Stimulated activated CD8-positive, alpha-beta memory T cell treated with anti-CD3 and anti-CD28 coated beads, Interleukin-12 subunit alpha, Interleukin-12 subunit beta, amount 100 ng/mL, for 24 hours (primary cell): ENCODE measurements around the gene SOX10.
"Not testable (repeated sequence)": the region's sequence is repeated elsewhere in the genome, so short reads cannot be mapped to it uniquely, and the experiment has no call there.

Source experiments
- DNase-seq: peaks from one replicate; pipeline ENCODE4 v3.0.0-alpha.2; 2020; ENCODE audit errors: extremely low read depth

The SOX10 gene

DNA sequence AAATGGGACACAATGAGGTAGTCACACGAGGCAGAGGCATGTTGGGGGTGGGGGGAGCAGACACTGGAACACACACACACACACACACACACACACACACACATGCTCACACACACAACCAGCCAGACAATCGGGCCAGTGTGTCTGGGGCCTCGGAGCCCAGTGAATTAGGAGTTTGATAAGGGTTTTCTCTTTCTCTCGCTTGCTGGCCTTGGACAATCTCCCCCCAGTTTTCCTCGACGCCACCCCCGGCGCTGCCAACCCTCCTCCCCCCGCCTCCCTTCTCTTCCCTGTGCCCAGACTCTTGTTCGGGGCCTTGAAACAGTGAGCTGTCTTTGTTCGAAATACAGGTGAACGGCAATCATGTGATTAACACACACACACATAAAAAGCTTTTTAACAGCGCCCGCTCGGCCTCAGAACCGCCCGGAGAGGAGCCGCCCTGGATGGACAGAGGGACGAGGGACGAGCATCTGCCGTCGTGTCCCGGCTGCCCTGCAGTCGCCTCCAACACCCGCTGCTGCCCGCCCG, 1.5 kb upstream of the SOX10 start:
- no peak for DNase-seq

DNA sequence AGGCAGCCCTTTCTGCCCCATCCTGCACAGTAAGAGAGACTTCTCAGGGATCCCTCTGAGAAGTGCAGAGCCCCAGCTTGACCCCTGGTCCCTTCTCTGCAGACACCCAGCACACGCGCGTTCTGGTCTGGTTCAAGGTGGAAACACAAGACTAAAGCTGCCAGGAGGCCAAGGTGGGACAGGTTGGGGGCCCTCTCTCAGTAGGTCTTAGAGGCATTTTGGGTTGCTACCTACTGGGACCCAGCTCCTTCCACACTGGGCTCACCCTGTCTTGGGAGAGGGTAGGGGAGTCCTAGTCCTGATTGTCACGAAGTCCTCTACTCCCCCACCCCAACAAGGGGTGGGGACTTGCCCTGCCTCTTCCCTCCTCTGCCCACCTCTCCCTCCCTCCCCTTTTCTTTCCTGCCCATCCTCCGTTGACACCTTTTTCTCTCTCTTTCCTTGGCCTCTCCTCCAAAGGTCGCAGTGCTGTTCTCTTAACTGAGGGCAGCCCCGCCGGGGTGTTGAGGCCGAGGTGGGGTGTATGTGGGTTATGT, 763 bp upstream of the SOX10 start:
- DNase-seq: no peak

DNA sequence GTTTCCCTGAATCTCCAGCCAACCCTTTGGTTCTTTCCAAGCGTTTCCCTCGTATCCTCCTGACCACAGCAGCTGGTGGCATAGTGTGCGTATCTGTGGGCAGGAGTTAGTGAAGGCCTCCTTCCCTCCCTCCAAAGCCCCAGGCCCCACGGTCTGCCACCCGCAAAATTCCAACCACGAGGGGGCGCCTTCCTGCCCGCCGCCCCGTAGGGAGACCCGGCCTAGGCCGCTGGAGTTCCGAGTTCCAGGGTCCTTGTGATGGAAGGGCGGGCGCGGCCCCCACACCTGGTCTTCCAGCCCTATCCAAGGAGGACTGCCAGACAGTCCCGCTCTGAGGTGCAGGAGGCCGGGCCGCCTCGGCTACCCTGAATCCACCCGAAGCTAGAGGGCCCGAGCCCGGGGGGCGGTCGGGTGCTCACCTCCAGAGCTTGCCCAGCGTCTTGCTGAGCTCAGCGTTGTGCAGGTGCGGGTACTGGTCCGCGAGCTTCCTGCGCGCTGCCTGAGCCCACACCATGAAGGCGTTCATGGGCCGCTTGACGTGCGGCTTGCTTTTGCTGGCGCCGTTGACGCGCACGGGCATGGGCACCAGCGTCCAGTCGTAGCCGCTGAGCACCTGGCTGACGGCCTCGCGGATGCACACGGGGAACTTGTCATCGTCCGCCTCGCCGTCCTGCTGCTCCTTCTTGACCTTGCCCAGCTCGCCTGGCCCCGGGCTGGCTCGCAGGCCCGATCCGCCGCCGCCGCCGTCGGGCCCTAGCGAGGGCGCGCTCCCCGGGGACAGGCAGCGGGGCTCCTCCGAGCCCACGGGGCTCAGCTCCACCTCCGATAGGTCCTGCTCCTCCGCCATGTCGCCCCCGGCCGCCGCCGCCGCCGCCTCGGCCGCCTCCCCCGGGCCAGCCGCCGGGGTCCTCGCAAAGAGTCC, 1.2 kb downstream of the SOX10 start:
- no peak for DNase-seq

DNA sequence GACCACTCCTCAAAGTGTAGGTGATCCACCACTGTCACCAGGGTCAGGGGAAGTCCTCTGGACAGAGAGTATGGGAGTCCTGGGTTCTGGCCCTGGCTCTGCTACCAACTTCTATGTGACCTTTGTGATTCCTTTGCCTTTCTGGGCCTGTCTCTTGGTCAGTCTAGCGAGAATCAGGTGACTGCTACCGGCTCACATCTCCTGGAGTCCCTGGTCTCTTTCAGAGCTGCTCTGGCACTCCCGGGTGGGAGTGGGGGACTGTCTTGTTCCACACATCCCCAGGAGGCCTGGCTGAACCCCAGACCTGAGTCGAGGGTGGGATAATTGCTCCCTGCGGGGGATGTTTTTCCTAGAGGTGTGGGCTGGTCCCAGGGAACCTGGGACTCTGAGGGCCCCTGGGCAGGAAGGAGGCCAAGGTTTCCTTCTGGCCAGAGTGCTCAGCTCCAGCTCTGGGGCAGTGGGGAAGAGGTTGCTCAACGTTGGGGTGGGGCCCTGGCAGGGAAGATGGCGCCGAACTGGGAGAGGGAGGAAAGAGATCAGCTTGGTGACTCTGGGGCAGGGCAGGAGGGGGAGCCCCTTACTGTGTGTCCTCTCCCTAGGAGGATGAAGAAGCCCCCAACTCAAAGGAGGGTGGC, 2.1 kb downstream of the SOX10 start:
- no peak for DNase-seq

DNA sequence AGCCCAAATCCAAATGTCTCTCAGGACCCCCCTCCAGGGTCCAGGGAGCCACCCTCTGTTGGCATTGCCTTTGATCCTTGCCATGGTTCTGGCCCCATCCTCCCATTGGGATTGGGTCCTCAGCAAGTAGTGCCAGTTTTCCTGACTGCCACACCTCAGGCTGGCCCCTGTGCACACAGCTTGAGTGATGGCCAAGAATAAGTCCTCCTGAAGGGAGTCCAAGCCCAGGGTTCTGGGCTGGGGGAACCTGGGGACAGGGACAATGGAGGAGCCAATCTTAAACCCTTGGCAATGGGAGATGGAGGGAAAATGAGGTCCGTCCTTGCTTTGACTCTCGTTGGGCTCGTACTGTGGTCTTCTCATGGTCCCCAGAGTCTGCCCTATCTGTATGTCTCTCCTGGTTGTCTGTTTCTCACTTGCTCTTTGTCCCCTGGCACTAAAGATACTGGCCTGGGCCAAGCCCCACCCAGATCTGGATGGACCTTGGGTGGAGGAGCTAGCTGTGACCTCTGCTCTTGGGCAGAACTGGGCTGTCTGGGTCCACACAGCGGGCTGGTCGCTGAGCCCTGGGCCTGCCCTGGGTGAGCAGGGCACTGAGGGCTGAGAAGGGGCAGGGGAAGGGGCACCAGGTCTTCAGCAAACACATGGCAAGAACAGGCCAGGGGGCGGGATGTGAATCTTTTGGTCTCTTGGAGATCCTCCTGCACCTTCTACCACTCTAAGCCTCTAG, 2.9 kb downstream of the SOX10 start:
- DNase-seq: no peak

DNA sequence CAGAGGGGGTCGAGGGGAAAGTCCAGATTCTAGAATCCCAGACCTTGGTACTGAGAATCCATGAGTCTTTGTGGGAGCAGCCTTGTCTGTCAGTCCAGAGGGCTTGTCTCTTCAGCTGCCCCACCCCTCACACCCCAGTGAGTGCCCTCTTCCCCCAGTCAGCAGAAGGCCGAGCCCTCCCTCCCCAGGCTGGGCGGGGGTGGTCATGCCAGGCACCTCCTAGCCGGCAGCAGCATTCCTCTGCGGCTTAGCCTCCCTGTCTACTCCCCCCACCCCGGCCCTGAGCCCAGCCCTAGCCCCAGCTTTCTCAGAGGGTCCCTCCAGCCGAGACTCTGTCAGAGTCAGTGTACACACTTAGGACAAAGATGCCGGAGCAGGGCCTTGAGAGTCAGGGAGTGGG, 4.6 kb downstream of the SOX10 start:
- DNase-seq: no peak

DNA sequence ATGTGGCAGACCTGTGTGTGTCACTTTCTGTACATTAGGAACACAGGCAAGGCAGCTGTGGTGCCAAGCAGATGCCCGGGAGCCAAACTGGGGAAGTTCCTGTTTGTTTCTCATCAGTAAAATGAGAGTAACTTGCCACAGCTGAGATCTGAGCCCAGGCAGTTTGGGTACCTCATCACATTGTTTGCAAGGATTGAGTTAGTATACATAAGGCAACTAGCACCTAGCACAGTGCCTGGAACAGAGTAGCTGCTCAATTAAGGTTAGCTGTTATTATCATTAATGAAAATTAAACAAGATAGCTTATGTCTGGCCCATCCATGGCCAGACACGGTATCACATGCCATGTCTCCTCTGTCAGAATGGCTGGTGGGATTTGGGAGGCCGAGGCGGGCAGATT, 7.8 kb downstream of the SOX10 start:
- DNase-seq: no peak

DNA sequence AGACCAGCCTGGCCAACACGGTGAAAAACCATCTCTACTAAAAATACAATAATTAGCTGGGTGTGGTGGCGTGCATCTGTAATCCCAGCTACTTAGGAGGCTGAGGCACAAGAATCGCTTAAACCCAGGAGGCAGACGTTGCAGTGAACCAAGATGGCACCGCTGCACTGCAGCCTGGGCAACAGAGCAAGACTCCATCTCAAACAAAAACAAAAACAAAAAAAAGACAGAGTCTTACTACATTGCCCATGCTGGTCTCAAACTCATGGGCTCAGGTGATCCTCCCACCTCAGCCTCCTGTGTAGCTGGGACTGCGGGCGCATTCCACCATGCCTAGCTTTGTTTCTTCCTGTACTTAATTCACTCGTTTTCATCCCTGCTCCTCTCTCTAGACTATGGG, 8.3 kb downstream of the SOX10 start:
- not testable (repeated sequence) for DNase-seq

DNA sequence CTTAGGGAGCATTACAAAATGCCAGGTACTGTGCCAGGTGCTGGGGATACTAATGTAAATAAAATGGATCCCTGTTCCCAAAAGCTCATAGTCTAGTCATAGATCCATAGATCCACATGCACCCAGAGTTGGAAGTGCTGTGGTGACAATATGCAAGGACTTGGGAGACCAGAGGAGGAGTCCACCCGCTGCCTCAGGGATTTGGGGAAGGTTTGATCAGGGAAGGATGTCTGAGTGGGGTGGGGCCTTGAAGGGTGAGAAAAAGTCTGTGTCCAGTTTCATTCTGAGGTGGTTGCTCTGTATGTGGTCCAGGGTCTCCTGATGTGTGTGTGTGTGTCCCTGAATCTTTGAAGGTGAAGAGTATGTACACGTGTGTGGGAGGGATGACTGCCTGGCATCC, 9.2 kb downstream of the SOX10 start:
- DNase-seq: no peak

DNA sequence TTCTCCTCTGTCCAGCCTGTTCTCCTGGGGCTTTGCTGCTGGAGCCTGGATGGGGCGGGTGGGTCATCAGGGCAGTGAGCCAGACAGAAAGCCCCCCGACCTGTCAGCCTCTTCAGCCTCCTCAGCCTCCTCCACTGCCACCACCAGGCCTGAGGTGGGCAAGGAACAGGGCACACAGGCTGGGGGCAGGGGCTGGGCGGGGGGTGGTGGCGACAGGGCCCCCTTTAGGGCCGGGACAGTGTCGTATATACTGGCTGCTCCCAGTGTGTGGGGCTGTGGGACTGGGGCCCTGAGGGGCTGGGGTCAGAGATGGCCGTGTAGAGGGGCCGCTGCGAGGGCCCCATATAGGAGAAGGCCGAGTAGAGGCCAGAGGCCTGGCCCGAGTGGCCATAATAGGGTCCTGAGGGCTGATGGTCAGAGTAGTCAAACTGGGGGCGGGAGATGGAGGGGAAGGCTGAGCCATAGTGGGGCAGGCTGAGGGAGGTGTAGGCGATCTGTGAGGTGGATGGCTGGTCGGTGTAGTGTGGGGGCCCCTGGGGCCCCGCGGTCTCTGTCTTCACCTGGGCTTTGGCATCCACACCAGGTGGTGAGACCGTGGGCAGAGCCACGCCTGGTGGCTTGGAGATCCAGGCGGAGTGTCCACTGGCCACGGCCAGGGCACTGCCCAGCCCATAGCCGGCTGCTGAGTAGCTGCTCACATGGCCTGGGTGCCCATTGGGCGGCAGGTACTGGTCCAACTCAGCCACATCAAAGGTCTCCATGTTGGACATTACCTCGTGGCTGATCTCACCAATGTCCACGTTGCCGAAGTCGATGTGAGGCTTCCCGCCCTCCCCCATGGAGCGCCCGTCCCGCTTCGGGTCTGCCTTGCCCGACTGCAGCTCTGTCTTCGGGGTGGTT, 10.8 kb downstream of the SOX10 start:
- DNase-seq: no peak

DNA sequence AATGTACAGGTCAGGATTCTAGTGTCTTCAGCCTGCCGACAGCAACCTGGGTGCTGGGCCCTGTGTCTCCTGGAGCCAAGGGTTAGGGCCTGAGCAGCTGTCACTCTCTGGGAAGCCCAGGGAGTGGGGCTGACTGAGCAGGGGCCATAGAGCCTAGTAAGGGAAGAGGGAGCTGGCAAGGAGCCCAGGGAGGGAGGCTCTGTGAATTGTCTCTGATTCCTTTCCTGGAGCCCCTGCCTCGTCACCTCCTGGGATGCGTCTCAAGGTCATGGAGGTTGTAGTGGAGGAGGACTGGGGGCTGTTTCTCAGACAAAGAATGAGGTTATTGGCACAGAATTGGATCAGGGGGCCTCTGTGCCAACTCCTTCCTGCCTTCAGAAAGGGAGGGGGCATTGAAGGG, 11.8 kb downstream of the SOX10 start:
- no peak for DNase-seq

DNA sequence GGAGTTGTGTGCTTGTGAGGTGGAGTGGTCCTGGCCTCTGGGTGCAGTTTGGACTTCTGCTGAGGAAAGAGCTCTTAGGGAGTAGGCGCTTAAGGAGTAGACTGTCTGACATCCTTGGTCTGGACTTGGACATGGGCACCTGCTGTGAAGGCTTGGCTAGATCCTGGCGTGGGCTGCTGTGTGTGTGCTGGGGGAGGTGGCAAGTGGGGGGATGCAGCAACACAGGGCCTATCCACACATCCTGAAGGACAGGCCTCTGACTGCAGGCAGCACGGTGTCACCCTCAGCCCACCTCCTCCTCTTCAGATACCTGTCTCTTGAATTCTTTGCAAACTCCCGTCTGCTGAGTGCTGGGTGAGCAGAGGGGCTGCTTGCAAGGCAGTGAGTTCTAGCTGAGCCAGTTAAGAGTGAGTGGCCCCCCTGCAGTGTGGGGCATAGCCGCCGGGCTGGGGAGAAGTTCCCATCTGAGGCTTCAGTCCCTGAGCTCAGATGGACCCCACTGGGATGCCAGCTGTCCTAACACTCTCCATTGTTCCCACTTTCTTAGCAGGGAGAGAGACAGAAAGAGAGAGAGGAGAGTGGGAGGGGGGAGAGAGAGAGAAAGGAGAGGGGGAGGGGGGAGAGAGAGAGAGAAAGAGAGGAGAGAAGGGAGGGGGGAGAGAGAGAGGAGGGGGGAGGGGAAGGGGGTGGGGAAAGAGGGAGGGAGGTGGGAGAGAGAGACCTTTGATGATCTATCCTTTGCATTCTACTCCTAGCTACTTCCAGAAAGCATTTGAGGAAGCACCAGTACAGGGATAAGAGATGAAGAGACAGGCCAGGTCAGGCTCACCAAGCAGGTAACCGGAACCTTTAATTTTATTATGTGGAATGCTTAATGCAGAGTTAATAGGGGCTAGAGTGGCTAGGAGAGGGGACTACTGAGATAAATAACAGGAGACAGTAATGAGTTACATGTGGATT, 12.6 kb downstream of the SOX10 start:
- no peak for DNase-seq

DNA sequence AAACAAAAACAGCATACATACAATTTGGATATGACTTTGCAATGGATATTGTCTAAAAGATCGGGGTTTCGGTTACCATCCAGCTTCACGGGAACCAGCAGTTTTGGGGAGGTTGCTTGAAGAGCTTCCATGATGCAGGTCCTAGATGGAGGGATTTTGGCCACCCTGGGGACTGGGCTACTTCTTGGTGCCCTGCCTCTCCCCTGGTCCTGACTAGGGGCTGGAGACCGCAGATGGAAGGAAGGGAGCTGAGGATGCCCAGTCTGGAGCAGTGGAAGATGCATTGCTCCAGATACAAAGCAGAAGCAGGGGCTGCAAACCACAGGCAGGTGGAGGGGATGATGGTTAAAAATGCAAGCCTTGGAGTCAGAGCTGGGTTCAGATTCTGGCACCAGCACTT, 13.5 kb downstream of the SOX10 start:
- DNase-seq: no peak

DNA sequence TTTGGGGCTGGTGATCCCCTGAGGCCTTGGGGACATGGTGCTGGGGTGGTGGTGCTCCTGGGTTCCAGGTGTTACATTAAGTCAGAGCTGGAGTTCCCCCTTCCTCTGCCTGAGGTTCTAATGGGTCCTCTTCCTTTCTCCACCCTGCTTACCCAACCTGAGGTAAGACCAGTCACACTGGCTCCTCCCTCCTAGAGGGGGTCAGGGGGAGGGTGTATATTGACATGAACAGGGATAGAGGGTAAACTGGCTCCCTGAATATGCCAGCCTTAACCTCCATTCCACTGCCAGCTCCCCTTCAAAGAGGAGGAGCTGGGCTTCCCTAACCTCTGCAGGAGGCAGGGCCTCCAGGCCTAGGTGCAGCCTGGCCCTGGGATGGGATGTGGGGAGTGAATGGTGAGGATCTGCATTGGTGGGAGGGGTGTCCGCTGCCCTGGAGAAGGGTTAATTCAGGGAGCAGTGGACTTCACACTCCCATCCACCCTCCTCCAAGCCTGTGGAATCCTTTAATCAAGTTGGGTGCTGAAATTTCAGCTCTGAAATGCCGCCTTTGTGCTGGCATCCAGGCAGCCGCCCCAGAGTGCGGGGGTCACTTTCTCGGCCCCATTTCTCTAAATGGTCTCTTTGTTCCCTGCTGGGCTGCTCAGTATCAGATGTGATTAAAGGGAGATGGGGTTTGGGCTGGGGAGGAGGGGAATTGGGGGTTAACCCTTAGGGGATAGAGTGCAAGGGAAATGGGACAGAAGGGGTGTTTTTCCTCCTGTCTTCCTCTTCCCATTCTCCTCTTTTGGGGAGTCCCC, 15.7 kb downstream of the SOX10 start:
- no peak for DNase-seq

DNA sequence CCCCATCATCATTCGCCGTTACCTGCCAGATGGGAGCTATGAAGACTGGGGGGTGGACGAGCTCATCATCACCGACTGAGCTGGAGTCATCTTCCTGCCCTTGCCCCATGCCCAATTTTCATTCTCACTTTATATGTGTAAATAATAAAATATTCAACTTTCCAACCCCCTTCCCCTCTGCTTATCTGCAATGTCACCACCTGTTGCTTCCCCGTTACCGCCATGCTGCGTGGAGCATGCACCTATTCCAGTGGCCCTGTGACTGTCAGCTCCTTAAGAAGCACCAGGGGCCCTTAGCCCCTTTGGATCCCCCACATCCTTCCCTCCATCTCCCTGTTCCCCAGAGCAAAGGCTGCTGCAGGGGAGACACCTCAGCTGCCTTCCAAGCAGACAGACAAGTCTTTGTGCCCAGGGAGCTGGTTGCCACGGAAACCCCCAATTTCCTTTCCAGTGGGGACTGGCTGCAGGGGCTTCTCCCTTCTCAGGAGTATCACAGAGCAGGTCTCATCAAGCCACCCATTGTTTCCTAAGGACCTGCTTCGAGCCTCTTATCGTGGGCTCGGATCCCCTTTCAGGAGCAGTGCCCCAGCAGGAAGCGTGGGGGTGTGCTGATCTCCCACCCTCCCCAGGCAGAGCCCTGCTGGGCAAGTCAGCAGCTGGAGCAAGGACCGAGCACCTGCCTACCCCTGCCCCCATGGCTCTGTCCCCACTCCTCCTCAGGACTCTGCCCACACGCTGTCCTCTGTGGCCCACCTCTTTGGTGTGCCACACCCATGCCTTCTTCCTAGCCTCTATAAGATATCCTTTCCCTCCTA, 16.5 kb downstream of the SOX10 start:
- no peak for DNase-seq

DNA sequence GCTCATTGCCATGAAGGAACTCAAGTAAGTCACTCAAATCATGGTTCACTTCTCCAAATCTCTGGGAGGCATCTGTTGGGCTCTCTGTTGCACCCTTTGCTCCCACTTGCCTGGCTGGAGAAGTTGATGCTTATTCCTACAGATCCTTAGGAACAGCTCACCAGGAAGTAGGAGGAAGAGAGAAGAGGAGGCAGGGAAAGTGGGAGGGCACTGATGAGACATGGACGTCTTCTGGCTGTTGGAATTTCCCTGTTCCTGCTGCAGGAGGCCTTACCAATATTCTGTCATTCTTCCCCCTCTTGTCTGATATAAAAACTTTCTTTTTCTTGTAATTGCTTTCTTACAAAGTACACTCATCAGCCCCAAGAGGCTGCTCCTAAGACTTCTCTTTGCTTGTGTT, 17.2 kb downstream of the SOX10 start:
- no peak for DNase-seq

DNA sequence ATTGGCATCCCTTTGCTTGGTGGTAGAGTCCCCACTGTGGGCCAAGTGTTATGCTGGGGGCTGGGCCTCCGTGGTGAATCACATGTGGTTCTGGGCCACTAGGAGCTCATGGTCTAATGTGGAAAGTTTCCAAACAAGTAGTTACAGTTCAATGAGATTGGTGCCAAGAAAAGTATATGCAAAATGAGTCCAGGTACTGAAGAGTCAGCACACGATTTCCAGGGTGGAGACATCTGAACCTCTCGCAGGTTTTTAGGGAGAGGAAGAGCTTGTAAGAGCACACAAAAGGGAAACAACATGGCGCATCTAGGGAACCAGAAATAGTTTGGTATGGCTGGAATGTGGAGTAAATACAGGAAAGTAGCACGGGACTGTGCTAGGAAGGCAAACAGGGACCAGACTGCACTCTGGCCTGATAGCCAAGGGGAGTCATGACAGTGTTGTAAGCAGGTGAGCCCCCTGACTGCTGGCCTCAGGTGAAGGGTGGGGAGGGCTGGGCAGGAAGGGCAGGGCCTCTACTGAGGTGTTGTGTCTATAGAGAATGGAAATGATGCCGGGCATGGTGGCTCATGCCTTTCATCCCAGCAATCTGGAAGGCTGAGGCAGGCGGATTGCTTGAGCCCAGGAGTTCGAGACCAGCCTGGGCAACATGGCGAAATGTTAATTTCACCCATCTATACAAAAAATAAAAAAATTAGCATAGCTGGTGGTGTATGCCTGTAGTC, 18.3 kb downstream of the SOX10 start:
- no peak for DNase-seq

DNA sequence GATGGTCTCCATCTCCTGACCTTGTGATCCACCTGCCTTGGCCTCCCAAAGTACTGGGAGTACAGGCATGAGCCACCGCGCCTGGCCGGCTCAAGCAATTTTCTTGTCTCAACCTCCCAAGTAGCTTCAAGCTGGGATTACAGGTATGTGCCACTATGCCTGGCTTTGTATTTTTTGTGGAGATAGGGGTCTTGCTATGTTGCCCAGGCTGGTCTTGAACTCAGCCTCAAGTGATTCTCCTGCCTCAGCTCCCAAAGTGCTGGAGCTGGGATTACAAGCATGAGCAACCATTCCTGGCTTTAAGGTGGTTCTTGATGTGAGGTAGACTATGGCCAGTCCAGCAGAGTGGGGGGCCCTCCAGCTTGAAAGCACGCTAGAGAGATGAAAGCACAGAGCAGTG, 23.3 kb downstream of the SOX10 start:
- no peak for DNase-seq
